GM18508 (cell line): ENCODE results near the gene C1QTNF1.
"Not testable (repeated sequence)": the region's sequence is repeated elsewhere in the genome, so short reads cannot be mapped to it uniquely, and the experiment has no call there.

Experiments used
- ATAC-seq: cut with Tn5 transposase; IDR thresholded peaks from one replicate; pipeline ENCODE4 v1.9.1; 2021; ENCODE audit warnings: moderate number of reproducible peaks; ENCODE audit not compliant: insufficient read depth, unreplicated experiment

The C1QTNF1 gene

GRCh38 chr17:79020631-79021301 is 3.2 kb upstream of the C1QTNF1 start:
- no peak for ATAC-seq

GRCh38 chr17:79021929-79022328 is 2.0 kb upstream of the C1QTNF1 start:
- ATAC-seq, result not testable (repeated sequence)

DNA sequence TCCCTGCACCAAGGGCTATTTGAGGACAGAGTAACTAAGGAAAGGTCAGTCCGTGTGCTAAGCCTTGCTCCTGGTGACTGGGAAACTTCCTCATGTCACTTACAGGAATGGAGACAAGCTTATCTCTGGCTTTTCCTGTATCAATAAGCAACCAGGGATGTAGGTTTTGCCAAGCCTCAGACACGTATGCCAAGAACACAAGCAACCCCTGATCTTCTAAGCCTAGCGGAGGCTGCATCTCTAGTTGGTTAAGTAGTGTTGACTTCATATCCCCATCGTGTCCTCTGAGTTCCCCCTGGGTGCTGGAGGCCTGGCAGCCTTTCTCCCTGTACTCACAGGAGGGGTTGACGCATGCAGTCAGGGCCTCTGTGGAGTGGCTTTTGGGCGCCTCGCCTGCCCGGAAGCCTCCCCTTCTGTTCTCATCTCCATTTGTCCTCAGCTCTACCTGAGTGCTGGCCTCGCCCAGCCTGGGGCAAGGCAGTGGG is 1.4 kb upstream of the C1QTNF1 start:
- no peak for ATAC-seq

DNA sequence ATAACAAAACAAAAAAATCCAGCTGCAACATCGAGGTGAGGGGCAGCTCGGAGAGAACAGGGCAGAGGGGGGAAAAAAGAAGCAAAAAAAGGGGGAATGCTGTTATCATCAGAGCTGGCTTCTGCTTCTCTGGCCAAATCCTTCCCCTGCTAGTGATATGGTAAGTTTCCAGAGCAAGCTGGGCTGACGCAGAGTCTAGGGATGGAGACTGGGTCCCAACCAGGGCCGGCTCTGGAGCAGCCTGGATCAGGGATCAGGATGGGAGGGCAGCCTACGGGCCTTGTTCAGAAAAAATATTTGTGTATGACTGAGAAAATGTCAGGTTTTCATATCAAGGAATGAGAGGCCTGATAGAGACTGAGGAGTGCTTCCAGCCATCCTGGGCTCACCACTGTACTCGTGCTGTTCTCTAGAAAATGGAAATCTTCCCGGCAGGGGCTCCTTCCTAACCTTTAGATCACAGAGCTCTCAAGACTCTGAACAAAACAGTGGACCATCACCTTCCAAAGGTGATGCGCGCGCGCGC is 726 bp upstream of the C1QTNF1 start:
- no peak for ATAC-seq

DNA sequence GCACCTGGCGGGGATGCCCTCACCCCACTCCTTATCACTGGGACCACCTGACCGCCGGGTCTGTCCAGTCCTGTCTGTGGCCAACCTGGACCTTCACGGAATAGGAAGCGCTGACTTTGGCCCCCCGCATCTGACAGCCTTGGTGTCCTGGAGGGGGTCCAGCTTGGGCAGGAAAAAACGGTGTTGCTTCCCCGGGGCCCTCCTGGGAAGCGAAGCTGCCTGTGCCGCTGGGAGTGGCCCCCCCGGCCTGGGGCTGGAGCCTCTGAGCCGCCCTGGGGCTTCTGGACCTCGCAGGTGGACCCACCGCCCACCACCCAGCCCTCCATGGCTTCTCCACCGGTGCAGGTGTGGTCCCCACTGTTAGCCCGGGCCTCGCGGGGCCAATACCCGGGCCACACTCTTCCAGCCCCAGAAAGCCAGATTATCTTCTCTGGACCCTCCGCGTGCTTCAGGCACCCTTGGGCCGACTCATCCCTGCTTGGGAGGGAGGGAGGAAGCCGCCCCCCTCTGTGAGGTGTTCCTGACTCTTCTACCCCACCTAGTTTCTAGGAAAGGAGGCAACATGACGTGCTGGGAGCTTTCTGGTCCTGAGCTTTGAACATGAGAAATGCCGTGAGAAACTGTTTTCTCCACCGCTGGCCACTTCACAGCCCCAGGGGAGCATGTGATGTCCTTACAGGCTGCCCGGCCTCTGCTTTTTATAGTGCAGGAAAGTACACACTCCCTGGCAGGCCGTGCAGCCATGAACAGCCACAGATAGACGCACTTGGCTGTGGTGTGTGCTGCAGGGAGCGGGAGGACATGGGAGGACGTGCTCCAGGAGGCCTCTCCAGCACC is 1.1 kb downstream of the C1QTNF1 start:
- ATAC-seq, result no peak

DNA sequence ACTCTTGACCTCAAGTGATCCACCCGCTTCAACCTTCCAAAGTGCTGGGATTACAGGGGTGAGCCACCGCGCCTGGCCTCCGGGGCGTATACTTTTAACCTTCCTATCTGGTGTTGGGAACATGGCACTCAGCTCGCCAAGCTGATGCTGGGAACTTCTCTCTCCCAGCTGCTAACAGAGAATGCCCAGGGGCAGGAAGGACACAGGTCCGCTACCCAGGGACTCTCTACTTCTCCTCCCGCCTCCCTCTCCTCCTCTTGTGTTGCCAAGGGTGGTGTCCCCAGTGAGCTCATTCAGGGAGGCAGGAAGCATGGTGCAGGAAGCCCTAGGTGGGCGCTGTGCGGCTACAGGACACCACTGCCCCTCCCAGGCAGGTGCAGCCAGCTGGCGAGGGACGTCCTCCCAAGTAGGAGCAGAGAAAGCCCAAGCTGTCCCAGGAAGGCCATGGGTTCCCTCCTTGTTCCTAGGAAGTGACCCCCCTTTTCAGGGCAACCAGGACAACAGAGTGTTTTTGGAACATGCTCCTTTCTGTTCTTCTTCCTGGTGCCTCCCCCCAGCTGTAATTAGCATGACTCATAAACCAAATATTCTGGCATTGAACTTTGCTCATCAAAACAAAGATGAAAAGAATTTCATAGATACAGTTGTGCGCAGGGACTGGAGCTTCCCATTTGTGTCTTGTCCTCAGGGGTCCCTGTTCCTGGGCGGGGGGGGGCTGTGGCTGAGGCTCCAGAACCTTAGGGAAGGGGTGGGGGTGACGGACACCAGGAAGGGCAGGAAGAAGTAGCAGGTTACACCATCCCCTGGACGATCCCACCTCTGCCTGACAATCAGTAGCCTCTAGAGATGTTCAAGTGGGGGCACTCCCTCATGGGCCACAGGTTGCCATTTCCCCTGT is 2.7 kb downstream of the C1QTNF1 start:
- ATAC-seq, result no peak

- ATAC-seq, result no peak
Measured at GRCh38 chr17:79027274-79027924, 3.4 kb downstream of the C1QTNF1 start.

DNA sequence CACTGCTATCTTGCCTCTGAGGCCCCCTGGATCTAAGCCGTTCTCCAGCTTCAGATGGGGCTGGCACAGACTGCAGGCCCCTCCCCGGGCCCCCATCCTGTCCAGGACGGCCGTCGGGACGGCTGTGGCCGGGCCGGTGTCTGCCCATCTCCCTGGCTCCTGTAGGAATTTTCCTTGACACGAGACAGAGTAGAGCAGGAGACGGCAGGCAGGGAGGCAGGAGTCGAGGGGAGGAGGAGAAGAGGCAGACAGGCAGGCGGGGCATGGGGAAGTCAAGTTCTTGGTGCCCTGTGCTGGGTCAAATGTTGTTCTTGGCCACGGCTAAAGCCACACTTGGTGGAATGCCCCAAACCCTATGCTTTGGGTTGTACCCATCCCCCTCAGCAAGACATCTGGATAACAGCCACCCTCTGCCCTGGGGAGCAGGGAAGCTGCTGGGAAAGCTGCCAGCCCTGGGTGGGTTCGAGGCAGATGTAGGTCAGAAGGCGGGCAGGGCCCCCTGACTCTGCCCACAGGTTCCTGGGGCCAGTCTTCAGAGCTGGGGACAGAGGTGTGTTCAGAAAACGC is 4.0 kb downstream of the C1QTNF1 start:
- no peak for ATAC-seq

DNA sequence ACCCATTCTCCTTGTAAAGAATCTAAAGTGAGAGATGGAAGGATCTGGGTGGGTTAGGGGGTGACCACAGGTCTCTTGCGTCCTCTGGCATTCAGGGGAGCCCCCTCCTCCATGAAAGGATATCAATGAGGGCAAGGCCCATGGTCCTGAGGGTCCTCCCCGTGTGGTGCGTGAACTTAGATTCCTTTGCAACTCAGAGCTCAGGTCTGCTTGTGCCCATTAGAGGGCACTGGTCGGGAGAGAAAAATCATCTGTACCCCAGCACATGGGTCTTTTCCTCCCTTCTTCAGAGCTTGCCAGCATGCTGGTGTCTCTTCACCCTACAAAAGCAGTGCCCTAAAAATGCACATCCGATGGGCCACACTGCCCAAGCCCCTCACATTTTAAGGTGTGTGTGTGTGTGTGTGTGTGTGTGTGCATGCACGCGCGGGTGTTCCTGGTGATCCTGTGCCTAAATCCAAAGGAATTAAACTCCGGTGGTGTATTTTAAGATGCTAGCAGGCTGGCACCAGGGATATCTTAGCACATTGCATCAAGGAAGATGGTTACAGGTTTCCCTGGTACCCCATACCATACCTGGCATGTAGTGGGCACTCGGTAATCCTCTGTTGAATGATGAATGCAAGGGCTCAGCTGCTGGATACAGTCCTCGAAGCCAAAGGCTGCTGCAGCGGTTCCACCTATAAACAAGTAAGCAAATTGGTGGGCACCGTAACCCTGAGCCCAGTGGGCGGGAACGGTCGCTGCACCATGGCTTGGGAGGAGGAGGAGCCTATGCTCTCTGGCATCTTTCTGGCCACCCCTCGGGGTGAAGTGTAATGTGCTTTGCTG is 4.7 kb downstream of the C1QTNF1 start:
- ATAC-seq, result no peak

DNA sequence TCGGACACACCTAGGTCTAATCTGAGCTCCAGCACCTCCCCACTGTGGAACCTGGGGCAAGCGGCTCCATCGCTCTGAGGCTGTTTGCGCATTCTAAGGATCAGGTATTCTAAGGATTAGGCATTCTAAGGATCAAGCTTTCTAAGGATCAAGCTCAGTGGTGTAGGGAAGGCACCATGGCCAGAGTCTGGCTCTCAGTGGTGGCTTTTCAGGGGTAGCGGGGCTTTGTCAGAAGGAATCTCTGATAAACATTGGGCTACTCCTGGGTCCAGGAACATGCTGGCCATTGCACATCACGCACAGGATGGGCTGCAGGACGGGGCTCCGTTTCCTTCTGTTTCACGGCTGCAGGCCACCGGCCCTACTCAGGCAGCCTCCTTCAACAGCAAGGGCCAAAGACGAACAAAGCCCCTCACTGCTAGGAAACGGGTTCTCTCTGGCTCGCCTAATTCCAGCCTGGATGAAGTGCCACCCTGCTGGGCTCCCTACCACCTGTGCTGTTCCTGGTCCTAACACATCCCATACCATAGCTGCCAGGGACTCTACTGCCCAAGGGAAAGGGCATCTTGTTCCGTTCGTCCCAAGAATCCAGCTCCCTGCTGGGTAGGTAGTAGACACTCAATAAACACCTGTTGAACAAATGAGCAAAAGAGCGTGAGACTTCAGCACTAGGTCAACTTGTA is 5.5 kb downstream of the C1QTNF1 start:
- ATAC-seq, result no peak

DNA sequence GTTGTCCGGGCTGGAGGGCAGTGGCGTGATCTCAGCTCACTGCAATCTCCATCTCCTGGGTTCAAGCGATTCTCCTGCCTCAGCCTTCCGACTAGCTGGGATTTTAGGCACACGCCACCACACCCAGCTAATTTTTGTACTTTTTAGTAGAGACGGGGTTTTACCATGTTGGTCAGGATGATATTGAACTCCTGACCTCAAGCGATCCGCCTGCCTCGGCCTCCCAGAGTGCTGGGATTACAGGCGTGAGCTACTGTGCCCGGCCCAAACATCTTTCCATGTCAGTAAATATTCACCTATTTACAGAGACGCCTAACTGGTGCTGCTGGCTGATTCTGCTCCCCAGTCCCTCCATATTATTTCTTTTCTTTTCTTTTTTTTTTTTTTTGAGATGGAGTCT is 6.7 kb downstream of the C1QTNF1 start:
- ATAC-seq, result not testable (repeated sequence)

- no peak for ATAC-seq
Measured at GRCh38 chr17:79031996-79032875, 8.3 kb downstream of the C1QTNF1 start.

DNA sequence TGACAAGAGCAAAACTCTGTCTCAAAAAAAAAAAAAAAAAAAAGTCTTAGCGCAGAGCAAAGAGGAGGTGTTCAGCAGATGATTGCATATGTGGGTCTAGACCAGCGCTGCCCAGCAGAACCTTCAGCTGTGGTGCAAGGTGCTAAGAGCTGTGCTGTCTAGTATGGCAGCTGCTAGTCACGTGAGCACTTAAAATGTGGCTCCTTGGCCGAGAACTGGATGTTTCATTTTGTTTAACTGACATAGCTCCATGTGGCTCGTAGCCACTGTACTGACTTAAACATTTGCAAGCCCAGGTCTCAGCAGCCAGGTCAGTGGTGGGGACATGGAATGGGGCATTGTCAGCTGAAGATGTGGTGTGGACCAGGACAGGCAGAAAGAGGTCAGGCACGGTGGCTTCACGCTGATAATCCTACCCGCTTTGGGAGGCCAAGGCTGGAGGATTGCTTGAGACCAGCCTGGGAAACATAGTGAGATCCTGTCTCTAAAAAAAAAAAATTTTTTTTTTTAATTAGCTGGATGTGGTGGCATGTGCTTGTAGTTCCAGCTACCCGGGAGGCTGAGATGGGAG is 9.2 kb downstream of the C1QTNF1 start:
- ATAC-seq, result no peak

GRCh38 chr17:79033741-79034501 is 10.0 kb downstream of the C1QTNF1 start:
- no peak for ATAC-seq

GRCh38 chr17:79034931-79035485 is 11.0 kb downstream of the C1QTNF1 start:
- ATAC-seq, result no peak

- ATAC-seq, result no peak
Measured at GRCh38 chr17:79035686-79036085, 11.7 kb downstream of the C1QTNF1 start.
